H1 (cell line): ENCODE data around the gene PRAF2. TPM values are rescaled to one million over a fixed set of nuclear protein-coding genes. Genes with fewer than 3 reads are reported as not detected.
A peak's percentile ranks its signal among the peaks of the same experiment; 100 is the strongest.

Source experiments
- BACH1 ChIP-seq: IDR thresholded peaks from 2 replicates; pipeline ENCODE4 v1.6.1; 2012; ENCODE audit warnings: low read length, improper control_type of control experiment
- CBX5 ChIP-seq: fragments of 300-800, 300-1000 bp; sonication (generic); IDR thresholded peaks from 2 replicates; pipeline ENCODE4 v1.7.1; 2016; ENCODE audit warnings: antibody characterized with exemption, low read length, low read depth
- CTBP2 ChIP-seq: IDR thresholded peaks from 2 replicates; pipeline ENCODE4 v1.7.0; 2011; ENCODE audit warnings: borderline replicate concordance, mild to moderate bottlenecking, moderate library complexity, mixed read lengths, low read length; ENCODE audit not compliant: insufficient read depth, insufficient read length
- GABPA ChIP-seq: IDR thresholded peaks from 2 replicates; pipeline ENCODE4 v1.6.1; 2011; ENCODE audit warnings: mild to moderate bottlenecking, low read length, moderate library complexity, borderline replicate concordance; ENCODE audit not compliant: insufficient read depth
- JUND ChIP-seq: IDR thresholded peaks from 2 replicates; pipeline ENCODE4 v1.6.1; 2011; ENCODE audit warnings: mild to moderate bottlenecking, improper control_type of control experiment, low read length
- KDM4A ChIP-seq: IDR thresholded peaks from one replicate; pipeline ENCODE4 v1.7.1; 2012; ENCODE audit warnings: low read depth, mild to moderate bottlenecking, moderate library complexity, low read length, inconsistent platforms; ENCODE audit not compliant: severe bottlenecking
- POLR2A ChIP-seq, 2 experiments: IDR thresholded peaks; 1 replicate in 1 of 2; 2 replicates in 1 of 2; pipeline ENCODE4 v1.6.1; 2011; ENCODE audit warnings: low read depth in 2 of 2, low read length in 2 of 2, mild to moderate bottlenecking in 2 of 2; ENCODE audit errors: control extremely low read depth in 1 of 2
- POLR2AphosphoS5 ChIP-seq: IDR thresholded peaks from 2 replicates; pipeline ENCODE4 v1.6.1; 2011; ENCODE audit warnings: low read depth, low read length
- RNF2 ChIP-seq: fragments of 200-900, 300-1000 bp; sonication (generic); IDR thresholded peaks from 2 replicates; pipeline ENCODE4 v1.7.1; 2016; ENCODE audit warnings: borderline replicate concordance, low read depth, mild to moderate bottlenecking, antibody characterized with exemption, low read length; ENCODE audit not compliant: poor library complexity, severe bottlenecking; ENCODE audit errors: missing control alignments
- SP1 ChIP-seq: IDR thresholded peaks from 2 replicates; pipeline ENCODE4 v1.6.1; 2011; ENCODE audit warnings: low read depth, low read length
- TAF1 ChIP-seq: IDR thresholded peaks from 2 replicates; pipeline ENCODE4 v1.6.1; 2011; ENCODE audit warnings: mild to moderate bottlenecking, low read depth, low read length
- ZNF274 ChIP-seq: IDR thresholded peaks from 2 replicates; pipeline ENCODE4 v1.7.0; 2012; ENCODE audit warnings: low read length, borderline replicate concordance; ENCODE audit errors: extremely low read depth
- polyA plus RNA-seq, 7 experiments: library from polyadenylated mRNA; depleted of rRNA in 3 of 7; stranded (reverse) in 5 of 7; unstranded in 2 of 7; fragments of >200 nt in 5 of 7; fragments of 200-250 nt in 2 of 7; gene quantifications; 1 replicate in 5 of 7; 2 replicates in 1 of 7; 4 replicates in 1 of 7; pipeline versions ENCODE4 v1.2.1 to v1.2.3, GENCODE V29; 2011 to 2013; ENCODE audit warnings: missing spikeins in 2 of 7, mixed read lengths in 2 of 7
- total RNA-seq: library from RNA; stranded (reverse); fragmentation: NEBNext Ultra II Directional; extraction: Animal tissue kit (Norgen Biotek cat#: 25700); gene quantifications from 2 replicates; pipeline ENCODE4 v1.2.1, GENCODE V29; 2021
- TF ChIP-seq, protein P1 (sequence below): IDR thresholded peaks from 2 replicates; pipeline ENCODE4 v1.6.1; 2012; ENCODE audit warnings: inconsistent platforms
- TF ChIP-seq, protein P2 (sequence below): IDR thresholded peaks from 2 replicates; pipeline ENCODE4 v1.6.1; 2012; ENCODE audit warnings: inconsistent platforms

The PRAF2 gene
- total and polyA plus RNA-seq, 2 of the 8 experiments (the other 6 are each of a cell fraction or from before 2014, with no cell fraction given) = 11.3 to 15.4 TPM

DNA sequence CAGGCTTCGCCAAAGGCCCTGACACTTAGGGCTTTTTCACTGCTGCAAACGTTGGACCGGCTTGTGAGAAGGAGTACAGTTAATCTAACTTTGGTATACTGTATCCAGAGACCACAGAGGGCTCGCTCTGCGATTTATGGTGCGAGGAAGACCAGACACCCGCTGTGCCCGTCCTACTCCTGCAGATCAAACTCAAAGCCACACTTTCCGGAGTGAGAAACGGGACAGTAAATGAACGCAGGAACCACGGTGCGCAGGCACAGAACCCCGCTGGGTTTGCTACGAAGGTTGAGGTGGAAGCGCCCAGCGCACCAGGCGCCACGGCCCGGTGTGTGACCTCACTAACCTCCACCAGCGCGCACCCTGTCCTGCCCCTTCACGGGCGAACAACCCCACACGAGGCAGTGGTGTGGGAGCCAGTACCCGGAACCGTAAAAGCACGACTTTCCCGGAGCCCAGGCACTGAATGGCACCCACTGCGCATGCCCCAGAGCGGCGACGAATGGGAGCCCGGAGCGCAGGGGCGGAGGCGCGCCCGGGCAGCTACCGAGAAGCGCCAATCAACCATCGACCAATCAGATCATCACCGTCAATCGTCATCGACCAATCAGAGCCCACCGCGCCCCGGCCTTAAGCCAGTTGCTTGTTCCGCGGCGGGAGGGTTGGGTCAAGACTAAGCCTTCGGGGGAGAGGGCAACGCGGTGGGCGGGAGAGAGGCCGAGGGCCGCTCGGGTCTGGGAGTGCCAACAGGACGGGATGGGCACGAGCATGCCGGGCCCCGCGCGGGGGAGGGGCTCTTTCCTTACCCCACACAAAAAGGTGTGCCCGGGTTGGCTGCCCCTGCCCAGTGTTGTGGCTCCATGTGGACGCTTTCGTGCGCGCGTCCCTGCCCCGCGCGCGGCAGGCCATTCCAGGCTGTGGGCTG lies 27.2 kb upstream of the PRAF2 start (continued):
- TF ChIP-seq SP1 = peak; percentile 92
- peak; percentile 71 for TF ChIP-seq KDM4A
- TF ChIP-seq RNF2 = no peak
- no peak for TF ChIP-seq JUND
- no peak for TF ChIP-seq BACH1
- TF ChIP-seq CBX5 = no peak
- 0 out of 2 replicates have a peak, but pooled peaks have one; percentile 31 for TF ChIP-seq POLR2AphosphoS5
- TF ChIP-seq POLR2A (IDR thresholded peaks at IDR 0.05; ENCODE audit: control extremely low read depth in 1 of 2, low read depth in 2 of 2, low read length in 2 of 2) = no peak
- TF ChIP-seq ZNF274 = no peak
- peak; percentile 50; the same call in 1 of the 2 replicates for TF ChIP-seq TAF1
- no peak for TF ChIP-seq GABPA
- TF ChIP-seq CTBP2 = no peak
- TF ChIP-seq, protein P1, sequence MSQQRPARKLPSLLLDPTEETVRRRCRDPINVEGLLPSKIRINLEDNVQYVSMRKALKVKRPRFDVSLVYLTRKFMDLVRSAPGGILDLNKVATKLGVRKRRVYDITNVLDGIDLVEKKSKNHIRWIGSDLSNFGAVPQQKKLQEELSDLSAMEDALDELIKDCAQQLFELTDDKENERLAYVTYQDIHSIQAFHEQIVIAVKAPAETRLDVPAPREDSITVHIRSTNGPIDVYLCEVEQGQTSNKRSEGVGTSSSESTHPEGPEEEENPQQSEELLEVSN = peak; percentile 51
- TF ChIP-seq, protein P2, sequence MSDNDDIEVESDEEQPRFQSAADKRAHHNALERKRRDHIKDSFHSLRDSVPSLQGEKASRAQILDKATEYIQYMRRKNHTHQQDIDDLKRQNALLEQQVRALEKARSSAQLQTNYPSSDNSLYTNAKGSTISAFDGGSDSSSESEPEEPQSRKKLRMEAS = 0 out of 2 replicates have a peak, but pooled peaks have one; percentile 3
